LHCN-M2 (cell line): Measurements from ENCODE around the gene MRGPRG. TPM values are rescaled to one million over a fixed set of nuclear protein-coding genes. Genes with fewer than 3 reads are reported as not detected.

Source experiments
- DNase-seq: peaks from one replicate; pipeline ENCODE4 v3.0.0-alpha.2; 2012; ENCODE audit warnings: low read depth
- total RNA-seq: library from RNA; depleted of rRNA; stranded (reverse); fragments of >200 nt; gene quantifications from 2 replicates; pipeline ENCODE4 v1.2.3, GENCODE V29; 2014

The MRGPRG gene
- total RNA-seq, 1 experiment from 2014 or later: not detected

- DNase-seq: no peak
Measured at GRCh38 chr11:3225826-3226750, 7.5 kb upstream of the MRGPRG start.

DNA sequence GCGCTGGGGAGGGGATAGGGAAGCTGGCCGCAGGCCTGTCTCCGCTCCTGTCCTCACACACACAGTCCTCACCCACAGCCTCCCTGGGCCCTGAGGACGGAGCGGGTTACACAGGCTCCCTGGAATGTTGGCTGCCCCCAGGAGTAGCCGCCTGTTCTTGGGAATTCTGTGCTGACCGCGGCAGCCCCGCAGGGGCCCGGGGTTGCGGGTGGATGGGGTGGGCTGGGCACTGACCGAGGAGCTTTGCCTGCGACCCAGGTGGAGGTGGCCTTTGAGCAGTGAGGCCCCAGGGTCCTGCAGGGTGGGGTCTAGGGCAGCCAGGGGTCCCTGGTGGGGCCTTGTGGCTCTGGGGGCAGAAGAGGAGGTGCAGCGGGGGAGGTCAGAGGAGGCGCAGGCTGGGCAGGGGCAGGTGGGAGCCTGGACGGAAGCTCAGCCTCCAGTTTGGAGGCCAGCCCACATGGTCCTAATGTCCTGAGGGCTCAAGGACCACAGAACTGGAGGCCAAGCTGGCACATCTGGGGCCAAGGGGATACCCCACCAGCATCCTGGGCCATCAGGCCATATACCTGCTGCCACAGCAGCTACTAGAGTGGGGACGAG lies 6.6 kb upstream of the MRGPRG start:
- DNase-seq: no peak

- no peak for DNase-seq
Measured at GRCh38 chr11:3224401-3225057, 5.9 kb upstream of the MRGPRG start.

DNA sequence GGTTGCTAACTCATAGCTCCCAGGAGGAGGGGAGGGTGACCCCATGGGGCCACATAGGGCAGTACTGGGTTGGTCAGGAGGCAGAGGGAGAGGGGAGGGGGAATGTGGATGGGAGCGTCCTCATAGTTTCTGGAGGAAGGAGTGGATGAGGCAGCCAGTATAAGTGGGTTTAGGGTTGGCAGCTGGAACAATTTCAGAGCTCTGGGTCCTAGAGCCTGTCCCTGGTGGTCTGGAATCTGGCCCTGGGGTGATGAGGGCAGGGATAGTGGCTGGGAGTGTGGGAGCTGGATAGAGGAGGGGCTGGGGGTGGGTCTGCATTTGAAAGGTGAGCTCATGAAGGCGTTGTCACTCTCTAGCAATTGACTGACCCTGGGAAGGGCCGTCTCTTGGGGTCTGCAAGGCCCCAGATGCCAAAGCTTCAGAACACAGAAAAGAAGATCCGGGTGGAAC lies 5.3 kb upstream of the MRGPRG start:
- DNase-seq: no peak

DNA sequence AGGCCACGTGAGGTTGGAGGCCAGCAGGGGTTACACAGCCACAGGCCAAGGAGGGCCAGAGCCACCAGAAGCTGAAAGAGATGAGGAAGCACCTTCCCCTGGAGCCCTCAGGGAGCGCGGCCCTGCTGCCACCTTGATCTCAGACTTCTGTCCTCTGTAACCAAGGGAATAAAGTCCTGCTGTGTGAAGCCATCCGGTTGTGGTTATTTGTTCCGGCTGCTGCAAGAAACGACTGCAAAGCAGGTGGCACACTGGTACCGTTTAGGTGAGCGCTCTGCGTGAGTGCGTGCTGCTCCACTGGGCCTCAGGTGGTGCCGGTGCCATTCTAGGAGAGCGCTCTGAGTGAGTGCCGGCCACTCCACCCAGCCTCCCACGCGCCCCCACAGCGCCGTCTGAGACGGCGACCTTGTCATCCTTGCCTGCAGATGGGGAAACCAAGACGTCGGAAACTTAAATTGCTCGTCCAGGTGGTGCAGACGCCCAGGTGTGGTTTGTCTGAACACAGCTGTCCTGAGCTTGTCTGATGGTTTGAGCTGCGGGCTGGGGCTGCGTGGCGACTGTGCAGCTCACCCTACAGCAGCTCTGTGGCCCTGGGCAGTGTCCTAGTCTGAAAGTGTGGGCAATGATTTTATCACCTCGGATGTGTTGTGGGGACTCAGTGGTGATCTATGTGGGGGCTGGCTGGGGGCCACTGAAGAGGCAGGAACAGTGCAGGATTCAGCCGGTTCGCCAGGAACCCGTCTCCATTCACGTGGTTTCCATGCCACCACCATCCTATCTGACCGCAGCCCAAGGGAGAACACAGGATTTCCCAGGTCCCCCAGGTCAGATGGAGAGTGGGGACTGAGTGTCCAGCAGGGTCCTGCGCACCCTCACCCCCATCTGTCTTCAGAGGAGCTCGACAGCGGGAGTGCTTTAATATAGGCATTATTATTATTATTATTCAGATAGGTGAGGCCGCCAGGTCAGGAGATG lies 4.6 kb upstream of the MRGPRG start:
- DNase-seq: no peak

GRCh38 chr11:3222003-3222855 lies 3.6 kb upstream of the MRGPRG start:
- no peak for DNase-seq

DNA sequence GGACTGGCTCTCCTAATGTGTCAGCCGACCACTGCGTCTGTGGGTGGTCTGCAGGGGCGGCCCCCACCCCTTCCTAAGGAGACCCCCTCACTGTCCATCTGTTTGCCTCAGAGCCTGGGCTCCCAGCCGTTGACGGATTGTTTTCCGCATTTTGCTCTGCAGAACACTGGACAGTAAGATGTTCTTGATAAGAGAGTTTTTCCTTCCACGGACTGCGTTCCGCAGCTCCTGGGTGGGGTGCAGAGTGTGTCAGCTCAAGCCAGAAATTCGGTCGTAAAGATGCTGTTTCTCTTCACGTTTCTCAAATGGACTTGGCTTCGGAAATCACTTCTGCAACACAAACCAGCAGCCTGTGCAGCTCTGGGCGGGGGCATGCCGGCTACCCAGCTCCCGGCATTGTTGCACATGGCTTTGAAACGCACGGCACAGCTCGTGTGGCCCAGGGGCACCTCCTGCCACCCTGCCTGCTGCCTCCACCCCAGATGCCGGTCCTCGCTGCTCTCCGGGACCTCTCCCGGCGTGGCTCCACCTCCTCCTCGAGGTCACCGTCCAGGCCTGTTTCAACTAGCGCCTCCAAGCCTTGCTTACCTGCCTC lies 2.9 kb upstream of the MRGPRG start:
- DNase-seq: no peak

DNA sequence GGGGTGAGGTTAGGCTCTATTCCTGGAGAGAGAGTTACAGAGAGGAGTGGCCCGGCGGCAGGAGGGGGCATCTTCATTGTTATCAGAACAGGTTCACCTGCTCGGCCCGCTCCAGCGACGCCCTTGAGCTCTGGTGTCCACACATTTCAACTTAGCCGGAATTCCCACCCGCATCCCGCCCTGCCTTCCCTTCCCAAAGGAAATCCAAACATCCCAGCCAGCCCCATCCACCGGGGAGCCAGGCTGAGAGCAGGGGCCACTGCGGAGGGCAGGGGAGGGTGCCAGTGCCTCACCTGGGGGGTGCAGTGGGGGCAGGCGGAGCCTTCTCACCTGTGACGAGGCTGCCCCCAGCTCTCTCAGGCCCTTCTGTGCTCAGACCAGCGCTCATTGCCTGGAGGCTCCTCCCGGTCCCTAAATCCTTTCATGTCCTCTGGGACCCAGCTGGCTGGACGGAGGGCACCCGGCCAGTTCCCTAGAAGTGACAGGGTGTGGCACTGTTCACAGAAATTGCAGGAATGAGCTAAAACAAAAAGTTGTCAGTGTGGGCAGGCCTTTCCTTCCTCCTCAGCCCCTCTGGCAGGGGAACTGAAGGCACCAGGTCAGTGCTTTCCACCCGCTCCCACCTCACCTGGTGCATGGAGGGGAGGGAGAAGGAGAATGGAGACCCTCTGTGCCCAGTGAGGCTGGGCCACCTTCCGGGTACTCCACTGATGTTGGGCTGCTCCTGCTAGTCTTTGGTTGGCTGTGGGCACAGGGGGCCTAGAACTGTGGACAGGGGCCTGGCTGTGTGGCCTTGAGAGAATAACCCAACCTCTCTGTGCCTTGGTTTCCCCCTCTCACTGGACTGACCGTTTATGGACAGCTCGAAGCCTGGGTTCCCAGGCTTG lies 2.2 kb upstream of the MRGPRG start:
- DNase-seq: no peak

GRCh38 chr11:3220101-3220500 lies 1.5 kb upstream of the MRGPRG start:
- no peak for DNase-seq

DNA sequence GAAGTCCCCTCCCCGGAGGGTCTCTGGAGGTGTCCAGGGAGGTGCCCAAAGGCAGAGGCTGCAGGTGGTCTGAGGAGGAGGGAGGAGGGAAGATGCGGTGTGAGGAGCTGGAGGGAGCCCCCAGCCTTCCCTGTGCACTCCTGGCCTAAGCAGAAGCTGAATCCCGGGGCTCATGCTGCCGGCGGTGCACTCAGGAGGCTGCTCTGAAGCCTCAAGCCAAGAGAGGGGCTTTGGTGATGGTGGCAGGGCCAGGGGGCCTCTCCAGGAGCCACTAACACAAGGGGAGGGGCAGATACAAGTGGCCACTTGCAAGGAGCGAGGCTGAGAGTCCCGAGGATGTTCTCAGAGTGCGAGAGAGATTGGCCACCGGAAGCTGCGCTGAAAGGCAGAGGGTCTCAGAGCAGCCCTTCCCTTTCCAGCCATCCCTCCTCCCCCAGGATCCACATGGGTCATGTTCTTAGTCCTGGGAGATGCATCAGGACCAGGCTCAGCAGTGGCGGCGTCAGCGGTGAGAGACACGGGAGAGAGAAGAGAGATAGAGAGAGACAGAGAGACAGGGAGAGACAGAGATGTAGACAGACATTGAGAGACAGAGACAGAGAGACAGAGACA lies 774 bp upstream of the MRGPRG start:
- DNase-seq: no peak

- DNase-seq: no peak
Measured at GRCh38 chr11:3217818-3218482, 663 bp downstream of the MRGPRG start.

DNA sequence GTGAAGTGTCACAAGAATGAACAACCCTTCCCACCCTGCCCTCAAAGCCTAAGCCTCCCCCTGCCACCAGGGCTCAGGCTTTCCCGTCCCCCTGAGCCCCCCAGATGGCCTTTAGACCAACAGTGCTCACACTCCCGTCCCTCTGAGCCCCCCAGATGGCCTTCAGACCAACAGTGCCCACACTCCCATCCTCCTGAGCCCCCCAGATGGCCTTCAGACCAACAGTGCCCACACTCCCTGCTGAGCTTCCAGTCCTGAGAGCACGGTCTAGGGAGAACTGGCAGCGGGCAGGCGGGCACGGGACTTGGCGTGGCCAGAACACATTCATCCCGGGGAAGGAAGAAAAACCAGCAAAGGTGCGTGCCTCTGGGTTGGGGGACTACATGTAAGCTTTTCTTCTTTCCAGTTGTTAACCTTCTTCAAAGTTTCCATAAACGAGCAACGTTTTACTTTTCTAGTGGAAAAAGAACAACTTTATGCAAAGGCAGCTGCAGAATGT lies 2.5 kb downstream of the MRGPRG start:
- no peak for DNase-seq

DNA sequence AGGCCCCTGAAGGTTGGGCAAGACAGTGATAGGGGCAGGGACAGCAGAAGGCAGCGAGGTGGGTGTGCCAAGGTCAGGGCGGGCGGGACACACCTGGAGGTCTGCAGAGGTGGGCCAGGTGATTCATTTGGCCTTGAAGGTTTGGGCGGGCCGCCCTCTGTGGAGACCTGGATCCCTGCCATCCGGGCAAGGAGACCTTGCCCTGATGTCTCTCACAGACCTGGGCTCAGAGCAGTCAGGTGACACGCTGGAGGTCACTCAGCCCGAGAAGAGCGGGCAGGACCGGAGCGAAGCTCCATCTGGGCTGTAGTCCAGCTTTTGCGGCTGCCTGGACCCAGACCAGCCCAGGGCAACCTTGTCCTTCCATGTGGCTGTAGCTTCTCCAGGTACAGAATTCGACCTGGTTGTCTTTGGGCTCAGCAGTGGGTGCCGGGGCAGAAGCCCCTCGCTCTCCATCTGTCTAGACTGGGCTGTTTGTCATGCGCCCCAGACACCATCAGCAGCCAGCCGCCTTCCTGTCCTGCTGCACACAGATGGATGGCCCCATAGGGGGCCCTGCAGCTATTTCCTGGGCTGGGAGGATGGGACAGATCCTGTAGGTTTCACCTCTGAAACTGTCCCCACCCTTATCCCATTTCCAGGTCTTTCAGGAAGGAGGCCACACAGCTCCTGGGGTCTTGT lies 3.1 kb downstream of the MRGPRG start:
- no peak for DNase-seq

DNA sequence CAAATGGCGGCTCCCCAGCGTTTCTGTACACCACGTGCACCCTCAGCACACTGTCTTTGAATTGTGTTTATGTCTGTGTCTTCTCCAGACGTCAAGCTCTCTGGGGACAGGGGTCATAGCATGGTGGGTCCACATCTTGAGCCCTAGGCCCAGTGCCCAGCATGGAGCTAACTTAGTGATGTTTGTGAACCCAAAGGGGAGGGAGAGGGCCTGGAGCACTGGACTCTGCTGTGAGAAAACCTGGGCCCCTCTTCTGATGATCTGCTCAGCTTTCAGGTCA lies 4.3 kb downstream of the MRGPRG start:
- no peak for DNase-seq

- no peak for DNase-seq
Measured at GRCh38 chr11:3213659-3214419, 4.8 kb downstream of the MRGPRG start.

GRCh38 chr11:3208272-3208671 lies 10.3 kb downstream of the MRGPRG start:
- no peak for DNase-seq
